ENCODE data around the gene RXFP3. TPM values are rescaled to one million over a fixed set of nuclear protein-coding genes. Genes with fewer than 3 reads are reported as not detected.
"Not testable (repeated sequence)": the region's sequence is repeated elsewhere in the genome, so short reads cannot be mapped to it uniquely, and the experiment has no call there.

RXFP3 gene
- total RNA-seq, 2 experiments from 2014 or later = not detected

- DNase-seq; H3K4me1 Mint-ChIP-seq (ENCODE audit: low read depth); CTCF ChIA-PET; POLR2A ChIA-PET; intact Hi-C loops (cut with micrococcal nuclease); H3K27ac Mint-ChIP-seq; H3K36me3 Mint-ChIP-seq; H3K27me3 Mint-ChIP-seq; H3K4me3 Mint-ChIP-seq: not testable (repeated sequence)
- H3K9me3 Mint-ChIP-seq = peaks cover 37% of the 10 kb centered on the region
Measured at GRCh38 chr5:33914844-33915243, 21.3 kb upstream of the RXFP3 start.

DNA sequence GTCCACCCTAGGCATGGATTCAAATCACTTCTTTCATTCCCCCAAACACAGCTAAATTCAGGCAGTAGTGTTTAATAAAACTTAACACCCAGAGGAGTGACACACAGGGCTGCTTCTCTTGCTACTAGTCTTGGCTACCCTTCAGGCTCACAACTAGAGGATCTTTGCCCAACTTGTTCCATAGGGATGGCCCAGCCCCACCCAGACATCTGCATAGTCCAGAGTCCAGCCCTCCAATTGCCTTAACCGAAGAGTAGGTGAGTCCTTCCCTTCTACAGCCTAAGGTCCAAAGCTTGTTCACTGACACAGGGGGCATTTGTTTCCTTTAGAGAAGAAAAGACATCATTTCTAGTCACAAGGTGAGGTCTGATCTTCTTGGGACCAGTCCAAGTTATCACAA, 15.2 kb upstream of the RXFP3 start:
- POLR2A ChIA-PET = no interaction called here
- no peaks in the 10 kb centered on the region for H3K36me3 Mint-ChIP-seq

GRCh38 chr5:33925278-33925677, 10.9 kb upstream of the RXFP3 start:
- intact Hi-C loops (cut with micrococcal nuclease) = no loop called here
- DNase-seq = no peak
- no peak overlapping the region for H3K27ac Mint-ChIP-seq
- no peak overlapping the region for H3K4me3 Mint-ChIP-seq
- no peaks in the 10 kb centered on the region for H3K36me3 Mint-ChIP-seq
- H3K27me3 Mint-ChIP-seq = peaks cover 16% of the 10 kb centered on the region
- CTCF ChIA-PET = interaction anchor here (1.3 kb wide), 1 partner anchor 10 kb away, joined by 5 read pairs; no protein-coding TSS in a partner anchor
- POLR2A ChIA-PET = no interaction called here
- H3K9me3 Mint-ChIP-seq = no peaks in the 10 kb centered on the region
- no peaks in the 10 kb centered on the region for H3K4me1 Mint-ChIP-seq (ENCODE audit: low read depth)

More for the DNA sequence above, 15.2 kb upstream of the RXFP3 start:
- intact Hi-C loops (cut with micrococcal nuclease) = no loop called here
- Mint-ChIP-seq H3K9me3 (peaks cover 28% of the 10 kb centered on the region), H3K27ac (no peak overlapping the region), H3K27me3 (peaks cover 16% of the 10 kb centered on the region), H3K4me1 (ENCODE audit: low read depth) (no peaks in the 10 kb centered on the region), H3K4me3 (no peak overlapping the region)
- no peak for DNase-seq
- CTCF ChIA-PET = interaction anchor here (0.6 kb wide), 1 partner anchor 483 kb away, joined by 3 read pairs; no protein-coding TSS in a partner anchor

GRCh38 chr5:33927685-33928084, 8.5 kb upstream of the RXFP3 start:
- Mint-ChIP-seq H3K9me3 (no peaks in the 10 kb centered on the region), H3K36me3 (no peaks in the 10 kb centered on the region), H3K4me3 (no peak overlapping the region), H3K27me3 (peaks cover 10% of the 10 kb centered on the region), H3K27ac (no peak overlapping the region), H3K4me1 (ENCODE audit: low read depth) (no peaks in the 10 kb centered on the region)
- CTCF ChIA-PET = no interaction called here
- intact Hi-C loops (cut with micrococcal nuclease) = no loop called here
- no peak for DNase-seq
- POLR2A ChIA-PET = no interaction called here

DNA sequence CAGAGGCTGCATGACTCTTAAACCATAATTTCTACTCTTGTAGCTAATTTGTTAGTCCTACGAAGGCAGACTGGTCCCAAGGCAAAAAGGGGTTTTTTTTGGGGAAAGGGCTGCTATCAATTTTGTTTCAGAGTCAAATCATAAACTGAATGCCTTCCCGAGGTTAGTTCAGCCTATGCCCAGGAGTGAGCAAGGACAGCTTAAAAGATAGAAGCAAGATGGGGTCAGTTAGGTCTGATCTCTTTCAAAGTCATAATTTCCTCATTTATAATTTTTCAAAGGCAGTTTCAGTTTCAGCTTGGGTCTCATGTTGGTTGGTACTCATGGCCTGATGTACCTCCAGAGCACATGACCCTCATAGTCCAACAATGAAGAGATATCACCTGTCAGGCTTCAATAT, 7.9 kb upstream of the RXFP3 start:
- no peak for DNase-seq
- Mint-ChIP-seq H3K27ac (no peak overlapping the region), H3K27me3 (peaks cover 10% of the 10 kb centered on the region), H3K36me3 (no peaks in the 10 kb centered on the region), H3K4me1 (ENCODE audit: low read depth) (no peaks in the 10 kb centered on the region), H3K9me3 (no peaks in the 10 kb centered on the region), H3K4me3 (no peak overlapping the region)
- CTCF ChIA-PET = no interaction called here
- POLR2A ChIA-PET = no interaction called here
- intact Hi-C loops (cut with micrococcal nuclease) = no loop called here

DNA sequence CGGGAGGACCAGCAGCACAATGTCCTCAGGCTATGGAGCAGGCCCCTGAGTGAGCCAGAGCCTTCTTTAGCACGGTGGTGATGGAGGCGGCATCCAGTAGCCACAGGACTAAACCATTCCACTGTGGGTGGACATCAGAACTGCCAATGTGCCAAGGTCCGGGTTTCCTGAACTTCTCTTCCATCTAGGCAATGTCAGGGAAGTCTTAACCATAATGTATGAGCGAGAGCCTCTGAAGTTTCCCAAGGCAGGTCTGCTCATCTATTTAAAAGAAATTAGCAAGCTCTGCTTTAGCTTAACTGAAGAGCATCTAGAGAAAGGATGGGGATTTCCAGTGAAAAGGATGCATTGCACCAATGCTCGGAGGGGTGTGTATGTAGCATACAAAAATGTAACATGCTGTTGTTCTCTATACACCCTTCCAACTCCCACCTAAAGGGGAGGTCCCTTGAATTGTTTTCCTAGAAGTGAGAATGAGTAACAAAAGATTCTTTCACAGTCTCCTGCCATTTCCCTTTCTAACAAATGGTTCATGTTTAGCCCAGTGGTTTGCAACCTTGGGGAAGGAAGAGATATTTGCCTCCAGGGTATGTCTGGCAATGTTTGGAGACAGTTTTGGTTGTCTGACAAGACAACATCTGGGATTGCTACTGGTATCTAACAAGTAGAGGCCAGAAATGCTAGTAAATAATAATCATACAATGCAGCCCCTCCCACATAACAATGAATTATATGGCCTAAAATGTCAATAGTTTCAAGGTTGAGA, 6.1 kb upstream of the RXFP3 start:
- H3K36me3 Mint-ChIP-seq = no peaks in the 10 kb centered on the region
- CTCF ChIA-PET = no interaction called here
- no peak for DNase-seq
- no peak overlapping the region for H3K27ac Mint-ChIP-seq
- POLR2A ChIA-PET = no interaction called here
- no peaks in the 10 kb centered on the region for H3K4me1 Mint-ChIP-seq (ENCODE audit: low read depth)
- H3K9me3 Mint-ChIP-seq = no peaks in the 10 kb centered on the region
- H3K4me3 Mint-ChIP-seq = no peak overlapping the region
- peaks cover 12% of the 10 kb centered on the region for H3K27me3 Mint-ChIP-seq
- intact Hi-C loops (cut with micrococcal nuclease) = loop anchor here (5.0 kb wide), 1 partner anchor 78 kb away; no protein-coding TSS in a partner anchor

DNA sequence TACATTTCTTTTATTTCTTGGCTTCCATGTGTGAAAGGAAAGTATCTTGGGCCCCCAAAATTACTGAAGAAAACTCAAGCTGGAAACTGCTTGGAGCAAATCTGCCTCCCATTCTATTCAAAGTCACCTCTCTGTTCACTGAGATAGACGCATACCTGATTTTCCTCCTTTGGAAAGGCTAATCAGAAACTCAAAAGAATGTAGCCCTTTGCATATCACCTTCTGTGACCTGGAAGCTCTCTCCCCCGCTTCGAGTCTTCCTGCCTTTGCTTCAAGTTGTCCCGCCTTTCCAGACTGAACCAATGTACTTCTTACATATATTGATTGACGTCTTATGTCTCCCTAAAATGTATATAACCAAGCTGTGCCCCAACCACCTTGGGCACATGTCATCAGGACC, 5.0 kb upstream of the RXFP3 start:
- Mint-ChIP-seq H3K9me3 (no peaks in the 10 kb centered on the region), H3K27me3 (peaks cover 19% of the 10 kb centered on the region), H3K4me3 (no peak overlapping the region), H3K27ac (no peak overlapping the region), H3K36me3 (no peaks in the 10 kb centered on the region), H3K4me1 (ENCODE audit: low read depth) (no peaks in the 10 kb centered on the region)
- CTCF ChIA-PET = interaction anchor here (1.3 kb wide), 1 partner anchor 496 kb away, joined by 5 read pairs; no protein-coding TSS in a partner anchor
- POLR2A ChIA-PET = no interaction called here
- intact Hi-C loops (cut with micrococcal nuclease) = loop anchor here (5.0 kb wide), 1 partner anchor 79 kb away; no protein-coding TSS in a partner anchor
- DNase-seq = no peak

DNA sequence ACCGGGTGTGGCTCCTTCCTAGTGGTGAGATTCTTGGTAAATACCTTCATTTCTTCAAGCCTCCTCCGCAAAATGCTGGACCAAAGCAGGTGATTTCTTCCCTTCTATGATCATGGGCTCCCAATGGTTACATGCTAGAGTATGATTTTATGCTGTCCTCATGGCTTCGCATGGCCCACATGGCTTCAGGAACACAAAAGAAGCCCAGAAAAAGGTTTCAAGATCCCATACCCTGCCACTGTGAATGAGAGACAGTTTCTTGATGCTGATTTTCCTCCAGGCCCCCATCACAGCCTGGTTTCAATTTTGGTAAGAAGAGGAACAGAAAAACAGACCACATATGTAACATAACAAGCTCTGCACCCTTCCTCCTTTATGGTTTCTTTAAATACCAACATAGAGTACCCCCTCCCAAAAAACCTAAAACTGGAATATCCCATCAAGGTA, 2.4 kb upstream of the RXFP3 start:
- no peak overlapping the region for H3K4me3 Mint-ChIP-seq
- intact Hi-C loops (cut with micrococcal nuclease) = loop anchor here (1.0 to 5.0 kb wide), 3 partner anchors 81 to 497 kb away; no protein-coding TSS in a partner anchor
- POLR2A ChIA-PET = no interaction called here
- H3K27ac Mint-ChIP-seq = no peak overlapping the region
- H3K4me1 Mint-ChIP-seq (ENCODE audit: low read depth) = peaks cover 2% of the 10 kb centered on the region
- no peaks in the 10 kb centered on the region for H3K36me3 Mint-ChIP-seq
- no peak for DNase-seq
- peaks cover 38% of the 10 kb centered on the region for H3K27me3 Mint-ChIP-seq
- CTCF ChIA-PET = interaction anchor here (1.0 to 4.0 kb wide), 14 partner anchors 12 to 1427 kb away, joined by 3 to 44 read pairs (median 6); partner anchors contain the start of gene TARS1
- H3K9me3 Mint-ChIP-seq = no peaks in the 10 kb centered on the region

DNA sequence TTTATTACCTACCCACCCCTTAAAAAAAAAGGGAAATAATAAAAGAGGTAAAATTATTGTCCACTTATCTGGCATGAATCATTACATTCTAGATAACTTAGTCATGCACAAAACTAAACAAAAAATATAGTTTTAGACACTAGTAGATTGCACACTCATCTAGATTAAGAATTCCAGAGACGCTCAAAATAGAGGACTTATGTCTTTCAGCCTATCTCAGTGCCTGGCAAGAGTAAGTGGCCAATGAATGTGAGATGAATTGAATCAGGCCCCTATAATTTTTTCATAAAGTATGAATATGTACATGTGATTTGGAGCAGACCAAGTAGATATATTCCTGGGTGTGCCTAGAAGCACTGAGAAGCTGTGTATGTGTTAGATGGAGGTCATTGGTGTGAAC, 2.0 kb upstream of the RXFP3 start:
- no peaks in the 10 kb centered on the region for H3K36me3 Mint-ChIP-seq
- intact Hi-C loops (cut with micrococcal nuclease) = loop anchor here (1.0 to 5.0 kb wide), 3 partner anchors 82 to 498 kb away; no protein-coding TSS in a partner anchor
- peaks cover 2% of the 10 kb centered on the region for H3K4me1 Mint-ChIP-seq (ENCODE audit: low read depth)
- no peak overlapping the region for H3K27ac Mint-ChIP-seq
- POLR2A ChIA-PET = no interaction called here
- no peak for DNase-seq
- no peaks in the 10 kb centered on the region for H3K9me3 Mint-ChIP-seq
- H3K4me3 Mint-ChIP-seq = no peak overlapping the region
- peaks cover 42% of the 10 kb centered on the region for H3K27me3 Mint-ChIP-seq
- CTCF ChIA-PET = interaction anchor here (0.9 to 4.0 kb wide), 19 partner anchors 9 to 1428 kb away, joined by 3 to 44 read pairs (median 5); partner anchors contain the start of gene TARS1

GRCh38 chr5:33936004-33936380, 194 bp upstream of the RXFP3 start:
- no peaks in the 10 kb centered on the region for H3K9me3 Mint-ChIP-seq
- H3K4me3 Mint-ChIP-seq = no peak overlapping the region
- H3K36me3 Mint-ChIP-seq = no peaks in the 10 kb centered on the region
- intact Hi-C loops (cut with micrococcal nuclease) = no loop called here
- ChIA-PET CTCF (interaction anchor here (0.8 to 4.0 kb wide), 14 partner anchors 11 to 529 kb away, joined by 3 to 44 read pairs (median 5); no protein-coding TSS in a partner anchor), POLR2A (interaction anchor here (0.6 kb wide), 1 partner anchor 14 kb away, joined by 3 read pairs; no protein-coding TSS in a partner anchor)
- DNase-seq = peak; percentile 61
- peaks cover 2% of the 10 kb centered on the region for H3K4me1 Mint-ChIP-seq (ENCODE audit: low read depth)
- no peak overlapping the region for H3K27ac Mint-ChIP-seq
- peaks cover 48% of the 10 kb centered on the region for H3K27me3 Mint-ChIP-seq

- no peaks in the 10 kb centered on the region for H3K36me3 Mint-ChIP-seq
- H3K4me1 Mint-ChIP-seq (ENCODE audit: low read depth) = peaks cover 2% of the 10 kb centered on the region
- ChIA-PET POLR2A (no interaction called here), CTCF (no interaction called here)
- H3K4me3 Mint-ChIP-seq = no peak overlapping the region
- peaks cover 47% of the 10 kb centered on the region for H3K27me3 Mint-ChIP-seq
- DNase-seq = no peak
- no peak overlapping the region for H3K27ac Mint-ChIP-seq
- intact Hi-C loops (cut with micrococcal nuclease) = no loop called here
- no peaks in the 10 kb centered on the region for H3K9me3 Mint-ChIP-seq
Measured at GRCh38 chr5:33937017-33937706, 976 bp downstream of the RXFP3 start.

- Mint-ChIP-seq H3K4me1 (ENCODE audit: low read depth) (peaks cover 2% of the 10 kb centered on the region), H3K27ac (no peak overlapping the region), H3K9me3 (no peaks in the 10 kb centered on the region), H3K4me3 (no peak overlapping the region), H3K36me3 (no peaks in the 10 kb centered on the region), H3K27me3 (peaks cover 51% of the 10 kb centered on the region)
- CTCF ChIA-PET = no interaction called here
- intact Hi-C loops (cut with micrococcal nuclease) = no loop called here
- DNase-seq = no peak
- POLR2A ChIA-PET = no interaction called here
Measured at GRCh38 chr5:33937707-33938506, 1.7 kb downstream of the RXFP3 start.

Measured in activated CD4-positive, alpha-beta memory T cell treated with anti-CD3 and anti-CD28 coated beads for 36 hours (primary cell).